Right ventricle myocardium superior (tissue), 1 donor: ENCODE measurements around the gene GMPPA. TPM values are rescaled to one million over a fixed set of nuclear protein-coding genes. Genes with fewer than 3 reads are reported as not detected.
A peak's percentile ranks its signal among the peaks of the same experiment; 100 is the strongest.

Experiments used
- ATAC-seq: fragments of 200-7000 bp; cut with Tn5 transposase; one replicate; pipeline ENCODE4 v1.9.1; 2020; ENCODE audit warnings: mild to moderate bottlenecking; ENCODE audit not compliant: poor library complexity
- DNase-seq: peaks from one replicate; pipeline ENCODE4 v3.0.0-alpha.2; 2020
- intact Hi-C: fragments of 100-400 bp; cut with DNase I; formaldehyde crosslinking; loops from one replicate; pipeline ENCODE4 v1.11.2; 2022
- total RNA-seq: library from RNA; stranded (reverse); fragmentation: NEBNext Ultra II Directional; extraction: Animal tissue kit (Norgen Biotek cat#: 25700); gene quantifications from one replicate; pipeline ENCODE4 v1.2.1, GENCODE V29; 2021
- donor health status: DM: no; HTN: yes; CAD: no; lungs with severe emphysema.

GMPPA gene
- total RNA-seq, 1 donor from 2014 or later, result 22.3 TPM

DNA sequence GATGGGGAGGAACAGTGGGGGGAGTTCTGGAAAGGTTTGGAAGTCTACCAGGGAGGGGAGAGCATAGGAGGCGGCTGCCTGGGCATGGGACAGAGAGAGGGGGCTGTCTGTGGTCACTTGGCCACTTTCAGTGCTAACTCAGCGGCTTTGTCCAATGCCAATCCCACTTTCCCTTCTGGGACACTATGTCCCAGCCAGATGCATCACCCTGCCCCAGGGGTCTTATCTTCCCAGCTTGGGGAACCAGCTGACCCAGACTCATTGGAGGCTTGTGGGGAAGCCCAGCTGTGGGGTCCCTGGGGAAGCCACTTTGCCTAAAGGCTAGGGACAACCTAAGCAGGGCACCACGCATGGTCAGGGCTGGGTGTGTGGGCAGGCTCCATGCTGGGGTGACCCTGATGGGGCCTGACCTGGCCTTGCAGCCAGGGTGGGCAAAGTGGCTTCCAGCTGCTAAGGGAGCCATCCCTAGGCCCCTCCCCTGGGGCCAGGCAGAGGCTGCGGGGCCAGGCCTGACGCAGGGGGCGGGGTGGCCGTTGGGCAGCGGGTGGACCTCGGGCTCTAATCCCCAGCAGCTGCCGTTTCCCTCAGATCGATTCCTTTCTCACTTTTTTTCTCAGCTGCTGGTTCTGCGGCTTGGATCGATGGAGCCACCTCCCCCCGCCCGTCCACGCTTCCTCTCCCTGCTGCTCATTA, 14.0 kb downstream of the GMPPA start:
- intact Hi-C loops, result no loop called here
- DNase-seq, result no peak
- ATAC-seq, result no peak

DNA sequence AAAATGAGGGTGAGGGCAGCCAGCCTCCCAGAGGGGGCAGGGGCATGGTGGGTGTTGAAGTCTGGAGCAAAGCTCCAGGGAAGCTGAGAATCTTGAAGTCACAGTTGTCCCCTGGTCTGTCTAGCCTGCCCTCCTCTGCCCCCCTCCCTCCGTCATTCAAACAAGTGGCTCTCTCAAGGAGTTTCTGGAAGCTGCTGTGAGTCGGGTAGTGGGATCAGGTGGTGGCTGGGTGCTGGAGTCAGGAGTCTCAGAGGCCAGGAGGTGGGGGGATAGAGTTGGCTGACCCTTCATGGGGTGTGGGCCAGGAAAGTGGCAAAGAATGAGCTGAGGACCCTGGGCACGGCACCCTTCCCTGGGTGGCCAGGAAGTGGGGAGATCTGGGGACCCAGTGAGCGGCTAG, 15.1 kb downstream of the GMPPA start:
- DNase-seq (no peak), ATAC-seq (no peak)
- intact Hi-C loops, result no loop called here

GRCh38 chr2:219514196-219514761, 15.6 kb downstream of the GMPPA start, which contains the start of gene ASIC4:
Gene ASIC4, plus strand, starts transcription at chr2:219514482. Its CDS starts 243 bp downstream, at chr2:219514725.
- ATAC-seq, result peak; percentile 33
- no peak for DNase-seq
- intact Hi-C loops, result no loop called here

DNA sequence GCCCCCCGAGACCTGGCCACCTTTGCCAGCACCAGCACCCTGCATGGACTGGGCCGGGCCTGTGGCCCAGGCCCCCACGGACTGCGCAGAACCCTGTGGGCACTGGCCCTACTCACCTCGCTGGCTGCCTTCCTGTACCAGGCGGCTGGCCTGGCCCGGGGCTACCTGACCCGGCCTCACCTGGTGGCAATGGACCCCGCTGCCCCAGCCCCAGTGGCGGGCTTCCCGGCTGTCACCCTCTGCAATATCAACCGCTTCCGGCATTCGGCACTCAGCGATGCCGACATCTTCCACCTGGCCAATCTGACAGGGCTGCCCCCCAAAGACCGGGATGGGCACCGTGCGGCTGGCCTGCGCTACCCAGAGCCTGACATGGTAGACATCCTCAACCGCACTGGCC, 16.1 kb downstream of the GMPPA start:
- ATAC-seq (no peak), DNase-seq (no peak)
- intact Hi-C loops, result no loop called here

- ATAC-seq (no peak), DNase-seq (no peak)
- intact Hi-C loops, result no loop called here
Observed at GRCh38 chr2:219515874-219516629, 17.4 kb downstream of the GMPPA start.

- ATAC-seq (no peak), DNase-seq (no peak)
- intact Hi-C loops, result no loop called here
Observed at GRCh38 chr2:219516888-219517287, 18.2 kb downstream of the GMPPA start.

DNA sequence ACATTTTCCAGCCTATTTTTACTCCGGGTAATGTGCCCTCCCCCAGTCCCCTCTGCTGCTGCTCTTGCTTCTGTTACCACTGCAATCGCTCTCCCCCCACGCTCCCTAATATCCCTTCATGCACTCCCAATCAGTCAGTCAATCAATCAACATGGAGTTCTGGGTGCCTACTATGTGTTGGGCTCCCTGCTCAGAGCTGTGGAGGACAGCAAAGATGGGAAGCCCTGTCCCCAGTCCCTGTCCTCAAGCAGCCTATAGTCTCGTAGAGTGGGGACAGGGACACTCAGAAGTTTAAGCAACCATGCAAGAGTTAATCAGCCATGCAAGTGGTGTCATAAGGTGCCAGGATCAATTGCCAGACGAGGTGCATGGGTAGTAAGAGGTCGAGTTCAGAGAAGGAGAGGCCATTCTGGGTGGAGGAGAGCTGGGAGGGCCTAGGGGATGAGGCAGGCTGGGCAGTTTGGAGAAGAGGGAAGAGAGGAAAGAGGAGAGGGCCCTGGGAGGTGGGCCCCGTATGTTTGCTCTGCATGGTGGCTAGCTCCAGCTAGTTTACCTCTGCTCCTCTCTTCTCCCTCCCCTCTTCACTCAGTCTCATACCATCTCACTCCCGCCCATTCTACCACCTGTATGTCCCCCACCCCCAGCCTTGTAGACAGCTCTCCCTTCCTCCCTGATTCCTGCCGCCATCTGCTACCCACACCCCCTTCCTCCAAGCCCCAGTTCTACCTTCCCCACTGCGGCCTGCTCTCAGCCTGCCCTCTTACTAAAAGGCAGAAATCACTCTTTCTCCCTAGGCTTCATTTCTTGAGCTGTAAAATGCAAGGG, 19.5 kb downstream of the GMPPA start:
- intact Hi-C loops, result no loop called here
- DNase-seq, result no peak

DNA sequence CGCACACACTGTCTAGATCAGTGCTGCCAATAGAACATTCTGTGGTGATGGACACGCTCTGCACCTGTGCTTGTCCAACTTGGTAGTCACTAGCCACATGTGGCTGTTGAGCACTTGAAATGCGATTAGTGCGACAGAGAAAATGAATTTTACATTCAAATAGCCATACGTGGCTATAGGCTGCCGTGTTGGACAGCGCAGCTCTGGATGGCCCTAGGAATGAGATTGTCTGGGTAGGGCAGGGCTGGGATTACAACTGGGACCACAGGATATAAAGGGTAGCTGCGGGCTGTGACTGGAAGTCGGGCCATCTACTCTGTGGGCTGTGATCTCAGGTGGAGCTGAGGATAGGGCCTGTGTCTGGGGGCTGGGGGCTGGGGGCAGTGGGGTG, 20.8 kb downstream of the GMPPA start:
- intact Hi-C loops, result no loop called here
- DNase-seq, result no peak

More for the DNA sequence above, 19.5 kb downstream of the GMPPA start:
- no peak for ATAC-seq

GRCh38 chr2:219520079-219520478, 21.4 kb downstream of the GMPPA start:
- no peak for DNase-seq
- no peak for ATAC-seq
- intact Hi-C loops, result no loop called here

More for the DNA sequence above, 20.8 kb downstream of the GMPPA start:
- ATAC-seq, result no peak

GRCh38 chr2:219521066-219521880, 22.6 kb downstream of the GMPPA start:
- peak; percentile 61 for DNase-seq
- peak; percentile 78 for ATAC-seq
- intact Hi-C loops, result no loop called here

DNA sequence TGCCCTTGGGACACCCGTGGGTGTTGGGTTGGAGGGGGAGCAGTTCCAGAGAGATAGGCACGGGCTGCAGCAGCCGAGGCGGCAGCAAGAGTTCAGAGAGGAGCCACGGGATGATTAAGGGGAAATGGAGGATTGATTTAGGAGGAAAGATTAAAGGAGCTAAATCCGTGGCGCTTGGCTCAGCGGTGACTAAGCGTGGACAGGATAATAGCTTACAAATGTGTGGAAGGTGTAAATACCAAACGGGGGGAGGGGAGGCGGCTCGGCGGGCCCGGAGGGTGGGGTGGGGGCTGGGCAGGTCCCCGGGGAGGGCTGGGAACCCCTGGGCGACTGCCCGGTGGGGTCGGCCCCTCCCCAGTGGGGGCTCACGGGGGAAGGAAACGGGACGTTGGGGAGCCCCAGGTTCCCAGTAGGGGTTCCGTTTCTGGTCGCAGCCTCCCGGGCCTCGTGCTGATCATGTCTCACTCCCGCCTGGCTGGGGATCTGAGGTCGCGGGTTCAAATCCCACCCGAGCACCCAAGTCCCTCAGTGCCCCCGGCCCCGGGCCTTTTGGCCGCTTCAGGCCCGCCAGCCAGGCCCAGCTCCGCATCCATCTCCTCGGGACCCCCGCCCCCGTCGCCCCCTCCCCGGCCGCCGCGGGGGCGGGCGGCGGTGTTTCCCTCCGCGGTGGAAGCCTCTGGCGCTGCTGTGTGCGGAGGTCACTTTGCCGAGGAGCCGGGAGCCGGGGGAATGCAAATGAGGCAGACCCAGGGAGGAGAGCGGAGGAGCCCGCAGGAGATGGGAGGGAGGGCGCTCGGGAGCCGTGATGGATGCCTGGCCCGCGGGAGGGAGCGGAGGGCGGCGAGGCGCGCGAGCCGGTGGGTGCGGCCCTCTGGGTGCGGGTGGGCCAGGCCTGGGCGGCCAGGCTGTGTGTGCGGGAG, 23.7 kb downstream of the GMPPA start:
- no peak for DNase-seq
- intact Hi-C loops, result no loop called here
- peak; percentile 23 for ATAC-seq

GRCh38 chr2:219523031-219523671, 24.5 kb downstream of the GMPPA start:
- intact Hi-C loops, result no loop called here
- ATAC-seq (no peak), DNase-seq (no peak)

- no peak for DNase-seq
- no peak for ATAC-seq
- intact Hi-C loops, result no loop called here
Observed at GRCh38 chr2:219524817-219525216, 26.1 kb downstream of the GMPPA start.

GRCh38 chr2:219525533-219526232, 27.0 kb downstream of the GMPPA start:
- intact Hi-C loops, result no loop called here
- DNase-seq (no peak), ATAC-seq (no peak)

- DNase-seq (no peak), ATAC-seq (no peak)
- intact Hi-C loops, result no loop called here
Observed at GRCh38 chr2:219526320-219527075, 27.8 kb downstream of the GMPPA start.

DNA sequence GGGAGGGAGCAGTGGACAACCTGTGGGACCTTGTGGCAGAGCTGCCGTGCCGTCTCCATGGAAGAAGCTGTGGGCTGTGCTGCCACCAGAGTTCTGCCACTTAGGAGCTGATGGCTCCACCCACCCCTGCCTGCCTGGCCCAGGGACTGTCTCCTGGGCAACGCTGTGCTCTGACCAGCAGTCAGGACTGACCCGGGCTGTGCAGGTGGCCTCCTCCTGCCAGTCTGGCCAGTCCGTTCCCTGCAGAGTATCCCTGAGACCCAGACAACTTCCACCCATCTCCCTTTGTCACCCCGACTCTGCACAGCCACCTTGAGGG, 28.3 kb downstream of the GMPPA start:
- intact Hi-C loops, result no loop called here
- DNase-seq, result no peak
- peak; percentile 64 for ATAC-seq
